Loucy (cell line): ENCODE results near the gene RPTOR.

Experiments
- CTCF ChIP-seq: fragments of 200-600 bp; sonication (generic); conservative IDR thresholded peaks from 2 replicates; pipeline ENCODE4 v1.5.1; 2014; ENCODE audit warnings: mild to moderate bottlenecking, antibody characterized with exemption, low read length
- EZH2phosphoT487 ChIP-seq: fragments of 200-600 bp; IDR thresholded peaks from 2 replicates; pipeline ENCODE4 v1.6.1; 2018; ENCODE audit warnings: antibody characterized with exemption, mild to moderate bottlenecking, moderate library complexity, borderline replicate concordance

GRCh38 chr17:80656590-80656989 lies 112.0 kb downstream of the RPTOR start:
- TF ChIP-seq CTCF, result no peak
- no peak for TF ChIP-seq EZH2phosphoT487
